Body of pancreas (tissue), 4 donors: ENCODE results near the gene E2F3. TPM values are rescaled to one million over a fixed set of nuclear protein-coding genes. Genes with fewer than 3 reads are reported as not detected.

Source experiments
- ATAC-seq: fragments of 150-250 bp; one replicate; pipeline ENCODE4 v1.9.1; 2016
- DNase-seq, 4 donors: peaks; one replicate each; pipeline ENCODE4 v3.0.0-alpha.2; 2019
- H3K27ac ChIP-seq, 4 donors: fragments of 200-600 bp; sonication (generic); 1 replicate in 3 of 4; 2 replicates in 1 of 4; pipeline versions ENCODE4 v1.5.1 to v1.6.1; 2016 to 2019; ENCODE audit warnings: mild to moderate bottlenecking in 1 of 4, mixed read lengths in 1 of 4, moderate library complexity in 1 of 4
- H3K27me3 ChIP-seq, 2 donors: fragments of 200-600 bp; sonication (generic); one replicate each; pipeline ENCODE4 v1.6.0; 2016; ENCODE audit warnings: mild to moderate bottlenecking in 1 of 2
- H3K36me3 ChIP-seq, 2 donors: fragments of 200-600 bp; sonication (generic); replicated peaks in 1 of 2; 2 replicates each; pipeline ENCODE4 v1.5.1; 2016; ENCODE audit warnings: low read depth in 2 of 2; ENCODE audit not compliant: insufficient read depth in 1 of 2
- H3K4me1 ChIP-seq: fragments of 200-600 bp; sonication (generic); one replicate; pipeline ENCODE4 v1.6.0; 2016
- H3K4me3 ChIP-seq, 2 donors: fragments of 200-600 bp; sonication (generic); 1 replicate in 1 of 2; 2 replicates in 1 of 2; pipeline ENCODE4 v1.5.1; 2016 to 2019
- H3K9me3 ChIP-seq, 3 donors: fragments of 200-600 bp; sonication (generic); 1 replicate in 2 of 3; 2 replicates in 1 of 3; pipeline ENCODE4 v1.5.1; 2016
- POLR2A ChIP-seq, 3 donors: fragments of 450-650 bp; IDR thresholded peaks; one replicate each; pipeline ENCODE4 v1.6.1; 2016; ENCODE audit warnings: antibody characterized with exemption in 3 of 3, mild to moderate bottlenecking in 2 of 3
- WGBS, 2 donors: methylation state at CpG; one replicate each; pipeline ENCODE4 v1.1.5; 2017; 5-methylcytosine and 5-hydroxymethylcytosine counted together
- intact Hi-C: fragments of 100-400 bp; cut with DNase I; formaldehyde crosslinking; loops from one replicate; pipeline ENCODE4 v1.15.1; 2023
- total RNA-seq, 2 donors: library from RNA; depleted of rRNA; stranded (reverse); fragments of >200 nt; gene quantifications; one replicate each; pipeline ENCODE4 v1.1.0, GENCODE V29; 2016
- TF ChIP-seq, protein P1 (sequence below), 7 experiments: fragments of 450-650 bp in 4 of 7; fragments of 200-600 bp in 3 of 7; sonication (generic) in 3 of 7; IDR thresholded peaks; one replicate each; pipeline ENCODE4 v1.5.1; 2016 to 2019; ENCODE audit warnings: antibody characterized with exemption in 7 of 7

E2F3 gene
- 1 to 10 TPM; 2.0 to 2.3 TPM for total RNA-seq

DNA sequence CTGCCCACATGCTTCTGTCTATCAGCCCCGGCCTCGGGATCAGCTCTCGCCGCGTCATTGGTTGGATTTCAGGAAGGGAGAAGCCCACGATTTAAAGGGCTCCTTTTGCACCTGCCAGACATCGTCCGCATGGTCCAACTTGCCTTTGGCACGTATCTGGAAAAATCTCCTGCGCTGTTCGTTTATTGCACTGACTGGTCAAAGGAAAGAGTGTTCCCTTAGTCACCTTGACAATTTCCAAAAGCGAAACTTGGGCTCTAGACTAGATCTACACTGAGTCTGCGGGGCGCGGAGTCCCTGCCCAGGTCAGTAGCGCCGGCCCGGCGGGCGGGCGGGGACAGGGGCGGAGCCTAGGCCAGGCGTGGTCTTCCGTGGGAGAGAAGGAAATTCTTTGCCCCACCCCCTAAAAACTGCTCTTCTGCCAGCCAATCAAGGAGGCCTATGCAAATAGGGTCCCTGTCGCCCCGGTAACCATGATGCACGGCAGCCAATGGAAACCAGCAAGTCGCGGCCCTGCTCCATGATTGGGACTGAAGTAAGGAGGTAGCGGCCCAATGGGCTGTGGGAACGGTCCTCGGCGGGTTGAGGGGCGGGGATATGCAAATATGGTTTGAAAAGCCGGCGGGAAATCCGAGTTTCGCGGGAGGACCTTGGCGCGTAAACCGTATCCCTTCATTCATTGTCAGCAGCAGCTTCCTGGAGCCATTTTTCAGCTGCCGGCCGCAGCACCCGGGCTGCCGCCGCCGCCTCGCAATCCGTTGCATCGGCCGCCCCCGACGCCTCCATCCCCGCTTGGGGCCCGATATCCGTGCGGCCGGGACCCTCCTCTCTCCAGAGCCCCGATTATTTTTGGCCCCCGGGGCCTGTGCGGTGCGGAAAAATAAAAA, at the start of gene E2F3:
Gene E2F3, plus strand, starts transcription at position 675 of the 887 bp plus-strand sequence. CDS start 354 bp downstream, outside the sequence.
- intact Hi-C loops = no loop called here
- 0 to 1% methylated on average over 39 to 63 of the region's 63 CpGs for WGBS, 2 donors
- DNase-seq (peak; percentile 100), ATAC-seq (peak; percentile 97)
- Histone ChIP-seq H3K27me3 (no peaks in the 10 kb centered on the region), H3K4me1 (peaks cover 15% of the 10 kb centered on the region), H3K9me3 (no peaks in the 10 kb centered on the region), H3K36me3 (no peaks in the 10 kb centered on the region), H3K4me3 (peak within 1 kb of the TSS; percentile 65 to 84), H3K27ac (peak within 1 kb of the TSS; percentile 87 to 89 (median 88))
- TF ChIP-seq, protein P1, sequence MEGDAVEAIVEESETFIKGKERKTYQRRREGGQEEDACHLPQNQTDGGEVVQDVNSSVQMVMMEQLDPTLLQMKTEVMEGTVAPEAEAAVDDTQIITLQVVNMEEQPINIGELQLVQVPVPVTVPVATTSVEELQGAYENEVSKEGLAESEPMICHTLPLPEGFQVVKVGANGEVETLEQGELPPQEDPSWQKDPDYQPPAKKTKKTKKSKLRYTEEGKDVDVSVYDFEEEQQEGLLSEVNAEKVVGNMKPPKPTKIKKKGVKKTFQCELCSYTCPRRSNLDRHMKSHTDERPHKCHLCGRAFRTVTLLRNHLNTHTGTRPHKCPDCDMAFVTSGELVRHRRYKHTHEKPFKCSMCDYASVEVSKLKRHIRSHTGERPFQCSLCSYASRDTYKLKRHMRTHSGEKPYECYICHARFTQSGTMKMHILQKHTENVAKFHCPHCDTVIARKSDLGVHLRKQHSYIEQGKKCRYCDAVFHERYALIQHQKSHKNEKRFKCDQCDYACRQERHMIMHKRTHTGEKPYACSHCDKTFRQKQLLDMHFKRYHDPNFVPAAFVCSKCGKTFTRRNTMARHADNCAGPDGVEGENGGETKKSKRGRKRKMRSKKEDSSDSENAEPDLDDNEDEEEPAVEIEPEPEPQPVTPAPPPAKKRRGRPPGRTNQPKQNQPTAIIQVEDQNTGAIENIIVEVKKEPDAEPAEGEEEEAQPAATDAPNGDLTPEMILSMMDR (IDR thresholded peaks at IDR 0.05) = peak in 1 of 7 experiments; percentile 9
- peak in 2 of 3 donors; percentile 42 to 50 for TF ChIP-seq POLR2A (IDR thresholded peaks at IDR 0.05)

DNA sequence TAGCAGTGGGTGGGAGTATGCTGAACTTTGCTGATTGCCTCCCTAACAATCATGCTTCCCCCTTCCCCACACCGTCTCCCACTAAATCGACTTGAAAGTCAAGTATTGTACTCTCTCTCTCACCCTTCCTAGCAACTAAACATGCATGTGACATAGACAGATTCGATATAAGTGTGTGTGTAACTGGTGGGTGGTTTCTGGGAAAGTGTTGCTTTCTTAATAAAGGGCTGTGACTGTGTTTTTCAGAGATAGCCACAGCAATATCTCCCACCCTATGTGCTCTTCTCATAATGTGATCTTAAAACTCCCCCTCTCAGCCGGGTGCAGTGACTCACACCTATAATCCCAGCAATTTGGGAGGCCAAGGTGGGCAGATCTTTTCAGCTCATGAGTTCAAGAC, 49.3 kb upstream of the E2F3 start:
- DNase-seq = no peak
- H3K36me3 ChIP-seq = no peaks in the 10 kb centered on the region
- H3K27me3 ChIP-seq = no peaks in the 10 kb centered on the region
- no peak for ATAC-seq
- no peak overlapping the region for H3K27ac ChIP-seq
- TF ChIP-seq, protein P1 (IDR thresholded peaks at IDR 0.05) = no peak
- no peak for TF ChIP-seq POLR2A (IDR thresholded peaks at IDR 0.05)
- WGBS, 2 donors = 54 to 56% methylated on average over 4 of the region's 4 CpGs
- H3K9me3 ChIP-seq = peaks cover 0 to 5% (median 0%) of the 10 kb centered on the region in 3 donors
- intact Hi-C loops = no loop called here
- H3K4me3 ChIP-seq = no peak overlapping the region
- no peaks in the 10 kb centered on the region for H3K4me1 ChIP-seq

DNA sequence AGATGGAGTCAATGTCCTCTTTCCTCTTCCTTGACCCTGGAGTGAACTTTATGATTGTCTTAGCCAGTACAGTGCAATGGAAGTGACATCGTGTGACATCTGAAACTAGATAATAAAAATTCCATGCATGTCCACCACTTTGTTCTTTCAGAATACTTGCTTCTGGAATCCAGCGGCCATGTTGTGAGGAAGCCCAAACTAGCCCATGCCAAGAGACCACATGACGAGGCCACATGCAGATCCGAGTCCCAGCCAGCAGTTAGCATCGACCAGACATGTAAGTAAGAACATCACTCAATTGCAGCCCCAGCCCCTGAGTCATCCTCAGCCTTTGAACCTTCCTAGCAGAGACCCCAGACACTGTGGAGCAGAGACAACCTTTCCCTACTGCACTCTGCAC, 48.5 kb upstream of the E2F3 start:
- no peak for DNase-seq
- Histone ChIP-seq H3K27ac (no peak overlapping the region), H3K36me3 (no peaks in the 10 kb centered on the region), H3K4me1 (no peaks in the 10 kb centered on the region), H3K9me3 (peaks cover 0 to 5% (median 0%) of the 10 kb centered on the region in 3 donors), H3K4me3 (no peak overlapping the region), H3K27me3 (no peaks in the 10 kb centered on the region)
- ATAC-seq = no peak
- no peak for TF ChIP-seq POLR2A (IDR thresholded peaks at IDR 0.05)
- TF ChIP-seq, protein P1 (IDR thresholded peaks at IDR 0.05) = no peak
- 70 to 83% methylated on average over 4 to 5 of the region's 5 CpGs for WGBS, 2 donors
- intact Hi-C loops = no loop called here

DNA sequence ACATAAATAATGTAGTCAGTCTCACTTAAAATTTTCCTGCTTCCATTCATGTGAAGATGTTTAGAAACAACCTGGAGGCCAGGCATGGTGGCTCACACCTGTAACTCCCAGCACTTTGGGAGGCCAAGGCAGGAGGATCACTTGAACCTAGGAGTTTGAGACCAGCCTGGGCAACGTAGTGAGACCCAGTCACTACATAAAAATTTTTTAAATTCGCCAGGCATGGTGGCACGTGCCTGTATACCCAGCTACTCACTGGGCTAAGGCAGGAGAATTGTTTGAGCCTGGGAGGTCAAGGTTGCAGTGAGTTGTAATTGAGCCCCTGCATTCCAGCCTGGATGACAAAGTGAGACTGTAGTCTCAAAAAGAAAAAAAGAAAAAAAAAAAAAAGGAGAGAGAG, 47.3 kb upstream of the E2F3 start:
- Histone ChIP-seq H3K4me1 (no peaks in the 10 kb centered on the region), H3K36me3 (no peaks in the 10 kb centered on the region), H3K27me3 (no peaks in the 10 kb centered on the region), H3K4me3 (no peak overlapping the region), H3K27ac (no peak overlapping the region), H3K9me3 (peaks cover 0 to 5% (median 0%) of the 10 kb centered on the region in 3 donors)
- 62 to 73% methylated on average over 3 of the region's 3 CpGs for WGBS, 2 donors
- no peak for TF ChIP-seq POLR2A (IDR thresholded peaks at IDR 0.05)
- TF ChIP-seq, protein P1 (IDR thresholded peaks at IDR 0.05) = no peak
- no peak for ATAC-seq
- intact Hi-C loops = no loop called here
- DNase-seq = no peak
